Stimulated activated CD4-positive, alpha-beta T cell treated with anti-CD3 and anti-CD28 coated beads, Interleukin-2, amount 100 ng/mL, for 48 hours (primary cell): ENCODE measurements around the gene FLT1.

ENCODE experiments used
- DNase-seq, 2 donors: peaks; one replicate each; pipeline ENCODE4 v3.0.0-alpha.2; 2020

The FLT1 gene

GRCh38 chr13:28299916-28300315, 195.0 kb downstream of the FLT1 start:
- DNase-seq = no peak

GRCh38 chr13:28297341-28297740, 197.6 kb downstream of the FLT1 start:
- DNase-seq = no peak

GRCh38 chr13:28286263-28286662, 208.7 kb downstream of the FLT1 start:
- DNase-seq = no peak

- no peak for DNase-seq
Measured at GRCh38 chr13:28283600-28283999, 211.3 kb downstream of the FLT1 start.

GRCh38 chr13:28282451-28282850, 212.5 kb downstream of the FLT1 start:
- DNase-seq = no peak

GRCh38 chr13:28273919-28274318, 221.0 kb downstream of the FLT1 start:
- DNase-seq = no peak

- no peak for DNase-seq
Measured at GRCh38 chr13:28271056-28271840, 223.7 kb downstream of the FLT1 start.

- no peak for DNase-seq
Measured at GRCh38 chr13:28268800-28269223, 226.1 kb downstream of the FLT1 start.

GRCh38 chr13:28267497-28267896, 227.4 kb downstream of the FLT1 start:
- no peak for DNase-seq

GRCh38 chr13:28258417-28258816, 236.5 kb downstream of the FLT1 start:
- no peak for DNase-seq

- no peak for DNase-seq
Measured at GRCh38 chr13:28257305-28257704, 237.6 kb downstream of the FLT1 start.

- no peak for DNase-seq
Measured at GRCh38 chr13:28252547-28252946, 242.4 kb downstream of the FLT1 start.

GRCh38 chr13:28251466-28251865, 243.5 kb downstream of the FLT1 start:
- DNase-seq = no peak

GRCh38 chr13:28250542-28250941, 244.4 kb downstream of the FLT1 start:
- no peak for DNase-seq
